Mucosa of stomach (tissue), 1 donor: Measurements from ENCODE around the gene SPDYA.
"Not testable (repeated sequence)": the region's sequence is repeated elsewhere in the genome, so short reads cannot be mapped to it uniquely, and the experiment has no call there.

Experiments used
- H3K27me3 ChIP-seq: one replicate; pipeline ENCODE4 v1.7.0; 2013; ENCODE audit warnings: mild to moderate bottlenecking, low read length; ENCODE audit not compliant: control insufficient read depth, insufficient read depth
- H3K36me3 ChIP-seq: one replicate; pipeline ENCODE4 v1.7.0; 2013; ENCODE audit warnings: low read length; ENCODE audit not compliant: control insufficient read depth, insufficient read depth
- H3K4me1 ChIP-seq: one replicate; pipeline ENCODE4 v1.7.0; 2013; ENCODE audit warnings: mild to moderate bottlenecking, low read length; ENCODE audit not compliant: control insufficient read depth, insufficient read depth
- H3K4me3 ChIP-seq: one replicate; pipeline ENCODE4 v1.7.0; 2013; ENCODE audit warnings: low read length
- H3K9ac ChIP-seq: one replicate; pipeline ENCODE4 v1.7.0; 2013; ENCODE audit warnings: mild to moderate bottlenecking, low read length, moderate library complexity
- H3K9me3 ChIP-seq: one replicate; pipeline ENCODE4 v1.7.0; 2013; ENCODE audit warnings: mild to moderate bottlenecking, low read length, moderate library complexity; ENCODE audit not compliant: control insufficient read depth
- donor health status: Pancreatic carcinoma.

SPDYA gene

GRCh38 chr2:28782423-28782822, 28.2 kb upstream of the SPDYA start:
- Histone ChIP-seq H3K27me3 (no peaks in the 10 kb centered on the region), H3K9ac (no peak overlapping the region), H3K9me3 (no peaks in the 10 kb centered on the region), H3K36me3 (peaks cover 6% of the 10 kb centered on the region), H3K4me3 (no peak overlapping the region), H3K4me1 (no peaks in the 10 kb centered on the region)

- H3K27me3 ChIP-seq, H3K9me3 ChIP-seq, H3K4me1 ChIP-seq, H3K9ac ChIP-seq, H3K4me3 ChIP-seq, H3K36me3 ChIP-seq: not testable (repeated sequence)
Observed at GRCh38 chr2:28784570-28784969, 26.1 kb upstream of the SPDYA start.

GRCh38 chr2:28796620-28797019, 14.0 kb upstream of the SPDYA start:
- peaks cover 8% of the 10 kb centered on the region for H3K36me3 ChIP-seq
- no peaks in the 10 kb centered on the region for H3K9me3 ChIP-seq
- H3K4me3 ChIP-seq = no peak overlapping the region
- H3K9ac ChIP-seq = no peak overlapping the region
- no peaks in the 10 kb centered on the region for H3K27me3 ChIP-seq
- H3K4me1 ChIP-seq = no peaks in the 10 kb centered on the region

GRCh38 chr2:28801726-28802125, 8.9 kb upstream of the SPDYA start:
- H3K4me1 ChIP-seq = no peaks in the 10 kb centered on the region
- H3K4me3 ChIP-seq = no peak overlapping the region
- H3K27me3 ChIP-seq = no peaks in the 10 kb centered on the region
- H3K36me3 ChIP-seq = no peaks in the 10 kb centered on the region
- no peaks in the 10 kb centered on the region for H3K9me3 ChIP-seq
- H3K9ac ChIP-seq = no peak overlapping the region

- no peaks in the 10 kb centered on the region for H3K9me3 ChIP-seq
- no peaks in the 10 kb centered on the region for H3K27me3 ChIP-seq
- H3K4me3 ChIP-seq = no peak overlapping the region
- H3K9ac ChIP-seq = no peak overlapping the region
- no peaks in the 10 kb centered on the region for H3K36me3 ChIP-seq
- H3K4me1 ChIP-seq = no peaks in the 10 kb centered on the region
Observed at GRCh38 chr2:28802975-28803429, 7.6 kb upstream of the SPDYA start.

GRCh38 chr2:28809927-28810326, 707 bp upstream of the SPDYA start:
- Histone ChIP-seq H3K27me3 (no peaks in the 10 kb centered on the region), H3K4me1 (peaks cover 15% of the 10 kb centered on the region), H3K9ac (no peak overlapping the region), H3K9me3 (no peaks in the 10 kb centered on the region), H3K36me3 (no peaks in the 10 kb centered on the region), H3K4me3 (no peak overlapping the region)

GRCh38 chr2:28818053-28818452, 7.4 kb downstream of the SPDYA start:
- Histone ChIP-seq H3K9ac (no peak overlapping the region), H3K27me3 (no peaks in the 10 kb centered on the region), H3K4me1 (no peaks in the 10 kb centered on the region), H3K4me3 (no peak overlapping the region), H3K9me3 (no peaks in the 10 kb centered on the region), H3K36me3 (no peaks in the 10 kb centered on the region)

- Histone ChIP-seq H3K9ac (no peak overlapping the region), H3K4me3 (no peak overlapping the region), H3K36me3 (no peaks in the 10 kb centered on the region), H3K9me3 (no peaks in the 10 kb centered on the region), H3K27me3 (no peaks in the 10 kb centered on the region), H3K4me1 (no peaks in the 10 kb centered on the region)
Observed at GRCh38 chr2:28821295-28821958, 10.8 kb downstream of the SPDYA start.

GRCh38 chr2:28822036-28822435, 11.4 kb downstream of the SPDYA start:
- no peaks in the 10 kb centered on the region for H3K27me3 ChIP-seq
- no peaks in the 10 kb centered on the region for H3K4me1 ChIP-seq
- H3K9me3 ChIP-seq = no peaks in the 10 kb centered on the region
- H3K4me3 ChIP-seq = no peak overlapping the region
- no peak overlapping the region for H3K9ac ChIP-seq
- no peaks in the 10 kb centered on the region for H3K36me3 ChIP-seq

- Histone ChIP-seq H3K36me3 (no peaks in the 10 kb centered on the region), H3K9me3 (no peaks in the 10 kb centered on the region), H3K4me1 (no peaks in the 10 kb centered on the region), H3K27me3 (no peaks in the 10 kb centered on the region), H3K9ac (no peak overlapping the region), H3K4me3 (no peak overlapping the region)
Observed at GRCh38 chr2:28824207-28824606, 13.6 kb downstream of the SPDYA start.

GRCh38 chr2:28824870-28825269, 14.2 kb downstream of the SPDYA start:
- no peak overlapping the region for H3K9ac ChIP-seq
- H3K4me1 ChIP-seq = no peaks in the 10 kb centered on the region
- H3K27me3 ChIP-seq = no peaks in the 10 kb centered on the region
- no peak overlapping the region for H3K4me3 ChIP-seq
- H3K36me3 ChIP-seq = no peaks in the 10 kb centered on the region
- no peaks in the 10 kb centered on the region for H3K9me3 ChIP-seq

GRCh38 chr2:28828382-28828781, 17.7 kb downstream of the SPDYA start:
- Histone ChIP-seq H3K4me3 (no peak overlapping the region), H3K9me3 (no peaks in the 10 kb centered on the region), H3K4me1 (no peaks in the 10 kb centered on the region), H3K27me3 (no peaks in the 10 kb centered on the region), H3K9ac (no peak overlapping the region), H3K36me3 (no peaks in the 10 kb centered on the region)
